ENCODE measurements around the gene GRPEL1.

DNA sequence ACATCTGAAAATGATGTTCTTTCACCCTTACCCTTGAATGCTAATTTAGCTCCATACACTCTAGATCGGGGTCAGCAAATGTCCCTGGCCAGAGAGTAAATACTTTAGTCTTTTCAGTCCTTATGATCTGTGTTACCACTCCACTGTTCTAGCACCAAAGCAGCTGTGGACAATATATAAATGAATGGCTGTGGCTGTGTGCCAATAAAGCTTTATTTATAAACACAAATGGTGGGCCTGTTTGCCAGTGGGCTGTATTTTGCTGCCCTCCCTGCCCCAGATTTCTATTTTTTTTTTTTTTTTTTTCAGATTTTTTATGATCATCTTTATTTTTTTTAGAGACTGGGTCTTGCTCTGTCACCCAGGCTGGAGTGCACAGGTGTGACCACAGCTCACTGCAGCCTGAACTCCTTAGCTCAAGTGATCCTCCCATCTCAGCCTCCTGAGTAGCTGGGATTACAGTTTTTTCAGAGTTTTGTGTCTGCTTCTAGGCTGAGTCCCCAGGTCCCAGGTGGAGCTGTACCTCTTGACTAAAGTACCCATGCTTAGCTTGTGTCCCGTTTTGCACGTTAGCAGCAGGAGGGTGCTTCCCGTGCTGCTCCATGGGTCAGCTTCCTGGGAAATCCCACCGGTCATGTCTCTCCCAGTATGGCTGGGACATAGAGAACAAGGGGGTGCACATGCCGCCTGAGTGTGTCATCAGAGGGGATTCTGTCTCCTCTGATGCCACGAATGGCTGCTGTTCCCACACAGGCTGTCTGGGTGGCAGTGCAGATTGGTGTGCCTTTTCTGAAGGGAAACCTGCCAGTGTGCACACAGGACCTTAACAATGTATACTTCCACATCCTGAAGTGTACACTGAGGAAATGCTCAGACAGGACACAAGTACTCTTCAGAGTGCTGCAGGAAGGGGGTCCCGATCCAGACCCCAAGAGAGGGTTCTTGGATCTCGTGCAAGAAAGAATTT lies 16.0 kb upstream of the GRPEL1 start:
- TF ChIP-seq CTCF (conservative IDR thresholded peaks at IDR 0.05) (no peak), ZFX (IDR thresholded peaks at IDR 0.05) (no peak)

All from C4-2B (cell line).